Gastroesophageal sphincter (tissue), 3 donors: Measurements from ENCODE around the gene ITGB5.

Experiments
- POLR2A ChIP-seq, 2 donors: fragments of 450-650 bp; IDR thresholded peaks; one replicate each; pipeline ENCODE4 v1.6.1; 2017; ENCODE audit warnings: antibody characterized with exemption in 2 of 2, mild to moderate bottlenecking in 2 of 2, moderate library complexity in 1 of 2
- POLR2AphosphoS5 ChIP-seq: sonication (generic); formaldehyde crosslinking; IDR thresholded peaks from one replicate; pipeline ENCODE4 v1.6.1; 2017; ENCODE audit warnings: antibody characterized with exemption
- TF ChIP-seq, protein P1 (sequence below), 4 experiments: fragments of 200-600 bp in 2 of 4; fragments of 450-650 bp in 2 of 4; sonication (generic) in 1 of 4; IDR thresholded peaks; one replicate each; pipeline ENCODE4 v1.5.1; 2017 to 2019; ENCODE audit warnings: antibody characterized with exemption in 4 of 4, mild to moderate bottlenecking in 2 of 4, moderate library complexity in 2 of 4

DNA sequence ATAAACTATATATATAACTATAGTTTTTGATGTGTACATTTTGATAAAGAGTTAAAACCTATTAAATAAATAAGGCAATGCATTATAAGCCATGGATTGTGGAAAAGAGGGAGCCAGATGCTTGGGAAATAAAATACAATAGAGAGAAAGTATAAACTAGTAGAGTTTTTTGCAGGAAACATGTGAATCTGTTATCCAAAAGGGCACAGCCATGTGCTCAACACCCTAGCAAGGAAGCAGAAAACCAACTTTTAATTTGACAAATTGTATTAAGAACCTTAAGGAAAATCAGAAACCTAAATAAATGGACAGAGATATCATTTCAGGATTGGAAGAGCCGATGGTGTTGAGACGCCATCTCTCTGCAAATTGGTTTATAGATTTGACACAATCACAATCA lies 63.5 kb downstream of the ITGB5 start:
- TF ChIP-seq, protein P1, sequence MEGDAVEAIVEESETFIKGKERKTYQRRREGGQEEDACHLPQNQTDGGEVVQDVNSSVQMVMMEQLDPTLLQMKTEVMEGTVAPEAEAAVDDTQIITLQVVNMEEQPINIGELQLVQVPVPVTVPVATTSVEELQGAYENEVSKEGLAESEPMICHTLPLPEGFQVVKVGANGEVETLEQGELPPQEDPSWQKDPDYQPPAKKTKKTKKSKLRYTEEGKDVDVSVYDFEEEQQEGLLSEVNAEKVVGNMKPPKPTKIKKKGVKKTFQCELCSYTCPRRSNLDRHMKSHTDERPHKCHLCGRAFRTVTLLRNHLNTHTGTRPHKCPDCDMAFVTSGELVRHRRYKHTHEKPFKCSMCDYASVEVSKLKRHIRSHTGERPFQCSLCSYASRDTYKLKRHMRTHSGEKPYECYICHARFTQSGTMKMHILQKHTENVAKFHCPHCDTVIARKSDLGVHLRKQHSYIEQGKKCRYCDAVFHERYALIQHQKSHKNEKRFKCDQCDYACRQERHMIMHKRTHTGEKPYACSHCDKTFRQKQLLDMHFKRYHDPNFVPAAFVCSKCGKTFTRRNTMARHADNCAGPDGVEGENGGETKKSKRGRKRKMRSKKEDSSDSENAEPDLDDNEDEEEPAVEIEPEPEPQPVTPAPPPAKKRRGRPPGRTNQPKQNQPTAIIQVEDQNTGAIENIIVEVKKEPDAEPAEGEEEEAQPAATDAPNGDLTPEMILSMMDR (IDR thresholded peaks at IDR 0.05): no peak
- TF ChIP-seq POLR2AphosphoS5 (no peak), POLR2A (IDR thresholded peaks at IDR 0.05) (no peak)
